Upper lobe of left lung (tissue), 4 donors: ENCODE data around the gene RASD1.

ENCODE experiments used
- EP300 ChIP-seq, 4 donors: sonication (generic); formaldehyde crosslinking; IDR thresholded peaks; one replicate each; pipeline ENCODE4 v1.5.1; 2017; ENCODE audit warnings: antibody characterized with exemption in 4 of 4, control low read depth in 2 of 4
- POLR2A ChIP-seq, 4 donors: fragments of 450-650 bp; IDR thresholded peaks; one replicate each; pipeline ENCODE4 v1.5.1; 2016 to 2017; ENCODE audit warnings: antibody characterized with exemption in 4 of 4, mild to moderate bottlenecking in 2 of 4
- POLR2AphosphoS5 ChIP-seq, 2 donors: sonication (generic); formaldehyde crosslinking; IDR thresholded peaks; one replicate each; pipeline ENCODE4 v1.5.1; 2017; ENCODE audit warnings: antibody characterized with exemption in 2 of 2
- TF ChIP-seq, protein P1 (sequence below), 6 experiments: fragments of 450-650 bp in 4 of 6; fragments of 200-600 bp in 2 of 6; sonication (generic) in 2 of 6; IDR thresholded peaks; one replicate each; pipeline ENCODE4 v1.5.1; 2016 to 2019; ENCODE audit warnings: antibody characterized with exemption in 6 of 6

DNA sequence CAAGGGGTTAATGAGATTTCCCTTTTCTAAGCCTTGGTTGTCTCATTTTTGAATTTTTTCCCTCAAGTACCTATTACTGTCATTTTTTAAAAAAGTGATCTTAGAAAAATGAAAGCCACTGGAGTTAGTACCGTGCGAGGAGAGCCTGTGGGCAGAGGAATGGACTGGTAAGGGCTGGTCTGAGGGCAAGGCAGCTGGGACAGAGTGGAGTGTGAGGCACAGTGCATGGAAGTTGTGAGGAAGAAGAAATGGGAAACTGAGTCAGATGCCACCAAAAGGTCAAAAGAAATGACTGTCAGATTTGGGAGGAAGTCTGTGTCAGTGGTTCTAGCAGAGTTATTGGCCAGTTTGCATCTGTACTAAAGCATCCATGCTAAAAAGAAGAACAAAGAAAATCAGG lies 8.2 kb downstream of the RASD1 start:
- TF ChIP-seq POLR2AphosphoS5 (IDR thresholded peaks at IDR 0.05) (no peak), POLR2A (IDR thresholded peaks at IDR 0.05) (no peak), EP300 (IDR thresholded peaks at IDR 0.05) (no peak)
- TF ChIP-seq, protein P1, sequence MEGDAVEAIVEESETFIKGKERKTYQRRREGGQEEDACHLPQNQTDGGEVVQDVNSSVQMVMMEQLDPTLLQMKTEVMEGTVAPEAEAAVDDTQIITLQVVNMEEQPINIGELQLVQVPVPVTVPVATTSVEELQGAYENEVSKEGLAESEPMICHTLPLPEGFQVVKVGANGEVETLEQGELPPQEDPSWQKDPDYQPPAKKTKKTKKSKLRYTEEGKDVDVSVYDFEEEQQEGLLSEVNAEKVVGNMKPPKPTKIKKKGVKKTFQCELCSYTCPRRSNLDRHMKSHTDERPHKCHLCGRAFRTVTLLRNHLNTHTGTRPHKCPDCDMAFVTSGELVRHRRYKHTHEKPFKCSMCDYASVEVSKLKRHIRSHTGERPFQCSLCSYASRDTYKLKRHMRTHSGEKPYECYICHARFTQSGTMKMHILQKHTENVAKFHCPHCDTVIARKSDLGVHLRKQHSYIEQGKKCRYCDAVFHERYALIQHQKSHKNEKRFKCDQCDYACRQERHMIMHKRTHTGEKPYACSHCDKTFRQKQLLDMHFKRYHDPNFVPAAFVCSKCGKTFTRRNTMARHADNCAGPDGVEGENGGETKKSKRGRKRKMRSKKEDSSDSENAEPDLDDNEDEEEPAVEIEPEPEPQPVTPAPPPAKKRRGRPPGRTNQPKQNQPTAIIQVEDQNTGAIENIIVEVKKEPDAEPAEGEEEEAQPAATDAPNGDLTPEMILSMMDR (IDR thresholded peaks at IDR 0.05): no peak
